Measurements from ENCODE around the gene SOBP. TPM values are rescaled to one million over a fixed set of nuclear protein-coding genes. Genes with fewer than 3 reads are reported as not detected.

Gene SOBP
- total RNA-seq, 1 donor from 2014 or later, result 16.1 TPM

- no peak for DNase-seq
- TF ChIP-seq CTCF (IDR thresholded peaks at IDR 0.05; ENCODE audit: partially characterized antibody, unreplicated experiment), result no peak
- Mint-ChIP-seq H3K27me3 (ENCODE audit: unreplicated experiment) (peaks cover 2% of the 10 kb centered on the region), H3K4me1 (ENCODE audit: low read depth, unreplicated experiment) (peaks cover 9% of the 10 kb centered on the region), H3K27ac (ENCODE audit: unreplicated experiment) (no peak overlapping the region), H3K4me3 (ENCODE audit: unreplicated experiment) (no peak overlapping the region), H3K9me3 (ENCODE audit: unreplicated experiment) (no peaks in the 10 kb centered on the region), H3K36me3 (ENCODE audit: unreplicated experiment) (no peaks in the 10 kb centered on the region)
Observed at GRCh38 chr6:107607116-107607515, 117.2 kb downstream of the SOBP start.

- TF ChIP-seq CTCF (IDR thresholded peaks at IDR 0.05; ENCODE audit: partially characterized antibody, unreplicated experiment), result no peak
- Mint-ChIP-seq H3K4me1 (ENCODE audit: low read depth, unreplicated experiment) (peaks cover 10% of the 10 kb centered on the region), H3K36me3 (ENCODE audit: unreplicated experiment) (no peaks in the 10 kb centered on the region), H3K9me3 (ENCODE audit: unreplicated experiment) (no peaks in the 10 kb centered on the region), H3K4me3 (ENCODE audit: unreplicated experiment) (no peak overlapping the region), H3K27ac (ENCODE audit: unreplicated experiment) (no peak overlapping the region), H3K27me3 (ENCODE audit: unreplicated experiment) (peaks cover 2% of the 10 kb centered on the region)
- no peak for DNase-seq
Observed at GRCh38 chr6:107611094-107611810, 121.3 kb downstream of the SOBP start.

GRCh38 chr6:107612762-107613415 is 123.0 kb downstream of the SOBP start:
- Mint-ChIP-seq H3K4me1 (ENCODE audit: low read depth, unreplicated experiment) (peaks cover 16% of the 10 kb centered on the region), H3K4me3 (ENCODE audit: unreplicated experiment) (no peak overlapping the region), H3K9me3 (ENCODE audit: unreplicated experiment) (peaks cover 2% of the 10 kb centered on the region), H3K27ac (ENCODE audit: unreplicated experiment) (no peak overlapping the region), H3K27me3 (ENCODE audit: unreplicated experiment) (peaks cover 2% of the 10 kb centered on the region), H3K36me3 (ENCODE audit: unreplicated experiment) (no peaks in the 10 kb centered on the region)
- TF ChIP-seq CTCF (IDR thresholded peaks at IDR 0.05; ENCODE audit: partially characterized antibody, unreplicated experiment), result no peak
- DNase-seq, result no peak

- Mint-ChIP-seq H3K36me3 (ENCODE audit: unreplicated experiment) (no peaks in the 10 kb centered on the region), H3K27me3 (ENCODE audit: unreplicated experiment) (peaks cover 2% of the 10 kb centered on the region), H3K27ac (ENCODE audit: unreplicated experiment) (no peak overlapping the region), H3K4me3 (ENCODE audit: unreplicated experiment) (no peak overlapping the region), H3K9me3 (ENCODE audit: unreplicated experiment) (peaks cover 2% of the 10 kb centered on the region), H3K4me1 (ENCODE audit: low read depth, unreplicated experiment) (peaks cover 16% of the 10 kb centered on the region)
- no peak for TF ChIP-seq CTCF (IDR thresholded peaks at IDR 0.05; ENCODE audit: partially characterized antibody, unreplicated experiment)
- DNase-seq, result no peak
Observed at GRCh38 chr6:107613651-107614379, 123.9 kb downstream of the SOBP start.
